HG03135 (cell line): ENCODE data around the gene HOXD4.

Experiments used
- ATAC-seq: cut with Tn5 transposase; IDR thresholded peaks from one replicate; pipeline ENCODE4 v1.9.1; 2021; ENCODE audit warnings: mild to moderate bottlenecking, moderate library complexity; ENCODE audit not compliant: unreplicated experiment

HOXD4 gene

DNA sequence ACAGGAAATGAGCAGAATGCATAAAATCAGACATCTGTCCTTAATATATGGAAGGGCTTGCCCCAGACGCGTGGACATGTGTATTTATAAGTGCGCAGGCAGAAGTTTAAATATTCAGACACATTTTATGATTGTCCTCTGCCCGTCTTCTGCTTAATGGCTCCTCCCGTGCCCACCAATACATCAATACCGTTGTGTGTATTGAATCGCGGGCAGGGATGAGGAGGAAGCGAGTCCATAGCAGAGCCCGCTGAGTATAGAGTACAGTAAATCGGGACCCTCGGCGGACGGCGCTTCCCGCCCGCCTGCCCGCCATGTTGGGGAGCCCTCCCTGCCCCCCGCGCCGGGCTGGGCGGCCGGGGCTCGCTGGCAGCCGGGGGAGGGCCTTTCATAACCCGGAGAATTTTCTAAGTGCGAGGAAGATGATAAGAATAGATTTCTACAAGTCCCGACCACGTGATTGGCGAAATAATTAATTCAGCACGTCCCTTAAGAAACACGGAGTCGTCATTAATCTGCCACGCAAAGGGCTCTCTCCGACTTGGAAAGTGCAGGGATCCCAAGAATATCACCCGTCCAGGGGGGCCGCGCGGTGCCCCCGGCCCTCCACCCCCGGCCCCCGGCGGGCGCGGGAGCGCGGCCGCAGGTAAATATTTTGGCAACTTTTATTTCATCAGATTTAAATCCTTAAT, 5.6 kb downstream of the HOXD4 start, which contains the start of gene HOXD3:
Gene HOXD3 (plus strand): TSS at position 501 of the 692 bp plus-strand sequence. CDS start 11,808 bp downstream, outside the sequence.
- no peak for ATAC-seq

DNA sequence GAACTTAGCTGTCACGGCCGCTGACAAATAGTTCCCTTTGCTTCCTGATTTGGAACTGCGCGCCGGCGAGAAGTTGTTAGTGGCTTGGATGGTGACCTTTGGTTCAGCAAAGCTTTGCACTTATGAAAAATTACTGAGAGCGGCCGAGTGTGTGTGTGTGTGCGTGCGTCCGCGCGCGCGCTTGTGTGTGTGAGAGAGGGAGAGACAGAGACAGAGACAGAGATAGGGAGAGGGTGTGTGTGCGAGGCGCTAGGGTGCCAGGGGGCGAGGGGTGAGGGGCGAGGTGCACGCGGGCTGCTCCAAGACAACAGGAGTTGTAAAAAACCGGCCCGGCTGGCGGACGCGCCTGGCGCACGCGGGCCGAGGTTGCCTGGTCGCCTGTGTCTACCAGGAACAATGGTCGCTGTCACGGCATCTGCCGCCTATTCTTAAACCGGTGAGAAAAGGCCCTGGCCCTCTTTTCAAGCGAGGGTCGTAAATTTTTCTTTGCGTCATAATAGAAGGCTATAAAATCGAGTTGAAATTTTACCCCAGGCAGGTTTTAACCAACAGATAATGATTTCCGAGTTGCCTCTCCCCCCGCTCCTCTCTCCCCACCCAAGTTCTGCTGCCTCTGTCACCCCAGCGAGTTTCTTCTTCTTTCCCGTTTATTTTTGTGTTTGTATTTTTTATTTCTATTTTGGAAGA, 6.3 kb downstream of the HOXD4 start:
- no peak for ATAC-seq

DNA sequence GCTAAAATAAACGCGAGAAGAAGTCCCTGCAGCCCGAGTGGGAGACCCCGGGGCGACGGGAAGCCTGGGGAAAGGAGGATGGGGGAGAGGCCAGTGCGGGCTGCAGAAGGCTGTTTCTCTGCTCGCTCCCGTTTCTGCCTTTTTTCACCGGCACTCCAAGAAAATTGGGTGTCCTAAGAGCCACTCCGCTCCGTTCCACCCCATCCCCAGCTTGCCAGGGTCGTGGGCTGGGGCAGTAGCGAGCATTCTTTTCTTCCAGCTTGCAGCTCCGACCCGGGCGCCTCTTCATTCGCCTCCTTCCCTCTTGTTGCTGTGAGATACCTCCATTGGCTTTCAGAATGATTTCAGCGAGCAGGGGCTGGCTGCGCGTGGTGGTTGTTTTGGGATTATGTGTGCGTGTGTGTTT, 6.8 kb downstream of the HOXD4 start:
- ATAC-seq = no peak

DNA sequence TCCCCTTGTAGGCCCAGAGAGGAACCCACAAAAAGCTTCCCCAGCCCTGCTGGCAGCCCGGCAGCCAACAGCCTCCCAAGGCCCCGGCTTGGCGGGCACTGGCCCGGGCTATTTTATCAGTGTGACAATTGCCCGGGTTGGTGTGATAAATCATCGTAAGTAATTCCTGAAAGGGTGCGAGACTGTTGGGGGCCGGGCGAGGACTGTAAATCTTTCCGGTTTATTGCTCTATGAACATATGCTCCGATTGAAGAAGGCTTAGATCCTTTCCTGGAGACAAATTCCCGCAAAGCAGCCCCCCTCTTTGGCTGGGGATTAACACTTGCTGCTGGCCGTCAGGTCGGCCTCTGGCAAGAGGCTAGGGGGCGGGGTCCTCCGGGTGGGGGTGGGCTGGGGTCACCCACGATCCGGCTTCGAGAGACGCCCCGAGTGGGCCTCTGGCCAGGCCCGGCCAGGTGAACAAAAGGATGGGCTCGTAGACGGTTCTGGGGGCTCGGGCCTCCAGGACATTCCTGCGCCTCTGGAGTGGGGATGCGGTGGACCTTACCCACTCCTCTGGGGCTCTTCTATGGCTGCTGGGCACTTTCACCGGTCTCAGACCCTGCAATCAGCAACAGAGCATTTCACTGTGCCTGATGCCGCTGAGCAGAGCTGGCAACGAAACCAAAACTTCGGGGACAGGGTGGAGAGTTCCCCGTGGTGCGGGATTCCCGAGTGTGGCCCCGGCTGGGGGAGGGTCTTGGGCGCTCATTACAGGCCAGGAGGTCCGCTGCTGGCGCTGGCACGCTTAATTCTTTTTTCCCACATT, 7.7 kb downstream of the HOXD4 start:
- no peak for ATAC-seq

DNA sequence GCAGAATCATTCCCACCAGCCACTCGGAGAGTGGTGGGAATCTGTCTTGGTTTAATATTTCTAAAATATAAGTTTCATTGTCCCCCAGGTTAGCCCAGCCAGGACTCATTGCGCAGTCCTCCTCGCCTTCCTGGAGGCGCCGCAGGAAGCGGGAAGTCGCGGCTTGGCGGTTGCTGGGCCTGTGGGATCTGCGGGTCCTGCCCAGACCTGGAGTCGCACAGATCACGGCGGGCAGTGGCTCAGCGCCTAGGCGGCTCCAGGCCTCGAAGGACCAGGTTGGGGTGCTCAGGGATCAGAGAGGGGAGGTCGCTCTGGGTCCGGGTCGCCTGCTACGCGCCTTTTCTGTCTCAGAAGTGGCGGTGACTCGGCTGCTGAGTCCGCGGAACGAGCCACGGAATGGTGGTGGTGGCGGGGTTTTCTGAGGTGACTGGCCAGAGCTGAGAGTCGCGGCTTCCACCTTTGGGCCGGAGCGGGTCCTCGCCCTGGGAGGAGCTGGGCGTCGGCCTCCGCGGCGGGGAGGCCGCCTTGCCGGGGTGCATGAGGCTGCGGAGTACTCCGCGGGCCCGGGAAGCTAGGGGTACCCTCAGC, 8.4 kb downstream of the HOXD4 start:
- no peak for ATAC-seq

DNA sequence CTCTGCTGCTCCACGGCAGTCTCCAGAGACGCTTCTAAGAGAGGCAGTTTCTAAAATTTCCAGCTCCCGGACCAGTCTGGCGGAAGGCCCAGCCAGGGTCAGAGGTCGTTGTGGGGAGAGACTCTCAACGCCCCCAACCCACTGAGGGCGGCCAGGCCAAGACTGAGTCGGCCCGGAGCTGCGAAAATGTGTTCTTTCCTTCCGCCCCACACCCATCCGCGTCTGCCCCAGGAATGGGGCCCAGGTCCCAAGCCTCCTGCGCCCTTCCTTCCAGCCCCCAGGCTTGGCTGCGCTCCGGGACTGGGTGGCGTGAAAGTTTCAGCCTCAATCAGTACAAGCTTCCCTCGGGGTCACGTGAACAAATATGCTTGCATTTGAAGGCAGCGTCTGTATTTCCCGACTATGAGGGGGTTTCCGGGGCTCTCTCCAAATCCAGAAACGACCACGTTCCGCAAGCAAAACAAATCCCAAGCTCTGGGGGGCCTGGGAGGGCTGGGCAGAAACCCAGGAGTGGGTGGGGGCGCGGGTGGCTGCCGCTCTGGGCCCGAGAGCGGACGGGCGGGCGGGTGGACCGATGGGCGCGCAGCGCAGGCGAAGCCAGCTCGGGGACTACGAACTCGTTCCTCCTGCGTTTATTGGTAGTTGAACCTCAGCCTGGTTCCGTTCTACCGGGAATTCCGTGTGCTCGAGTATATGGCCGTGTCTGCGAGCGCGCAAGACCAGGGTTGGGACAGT, 9.1 kb downstream of the HOXD4 start:
- no peak for ATAC-seq

DNA sequence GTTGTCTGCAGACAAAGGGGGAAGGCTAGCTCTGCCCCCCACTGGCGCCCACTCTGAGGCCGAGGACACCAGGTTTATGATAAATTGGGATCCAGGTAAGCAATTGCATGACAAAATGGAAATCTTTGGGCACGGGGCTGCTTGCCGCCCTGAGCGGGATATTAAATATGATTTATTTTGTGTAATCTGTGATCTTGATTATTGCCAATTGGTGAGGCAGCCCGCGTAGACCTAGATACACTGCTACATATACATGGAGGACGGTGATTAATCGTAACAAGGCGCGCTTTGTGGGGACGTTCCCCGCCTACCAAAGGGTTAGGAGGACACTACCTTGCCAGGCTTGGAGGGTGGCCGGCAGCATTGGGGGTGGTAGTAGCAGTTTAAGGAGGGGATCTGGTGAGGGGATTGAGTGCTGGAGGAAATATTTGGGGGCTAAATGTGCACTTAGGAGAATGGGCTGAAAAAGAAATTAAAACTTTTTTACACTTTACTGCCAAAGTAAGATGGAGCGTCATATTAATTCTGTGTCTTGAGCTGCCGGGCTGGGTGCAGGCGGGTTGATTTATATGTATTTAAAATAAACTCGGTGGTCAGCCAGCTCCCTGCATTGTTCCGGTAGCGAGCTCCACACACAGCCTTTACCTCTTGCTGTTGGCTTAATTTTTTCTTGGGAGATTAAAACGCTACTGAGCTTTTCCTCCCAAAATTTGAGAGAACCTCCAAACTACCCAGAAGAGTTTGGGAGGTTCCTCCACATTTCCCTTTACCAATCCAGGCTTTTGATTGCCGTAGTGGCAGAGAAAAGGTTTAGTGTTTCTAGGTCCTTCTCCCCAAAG, 9.9 kb downstream of the HOXD4 start:
- no peak for ATAC-seq

DNA sequence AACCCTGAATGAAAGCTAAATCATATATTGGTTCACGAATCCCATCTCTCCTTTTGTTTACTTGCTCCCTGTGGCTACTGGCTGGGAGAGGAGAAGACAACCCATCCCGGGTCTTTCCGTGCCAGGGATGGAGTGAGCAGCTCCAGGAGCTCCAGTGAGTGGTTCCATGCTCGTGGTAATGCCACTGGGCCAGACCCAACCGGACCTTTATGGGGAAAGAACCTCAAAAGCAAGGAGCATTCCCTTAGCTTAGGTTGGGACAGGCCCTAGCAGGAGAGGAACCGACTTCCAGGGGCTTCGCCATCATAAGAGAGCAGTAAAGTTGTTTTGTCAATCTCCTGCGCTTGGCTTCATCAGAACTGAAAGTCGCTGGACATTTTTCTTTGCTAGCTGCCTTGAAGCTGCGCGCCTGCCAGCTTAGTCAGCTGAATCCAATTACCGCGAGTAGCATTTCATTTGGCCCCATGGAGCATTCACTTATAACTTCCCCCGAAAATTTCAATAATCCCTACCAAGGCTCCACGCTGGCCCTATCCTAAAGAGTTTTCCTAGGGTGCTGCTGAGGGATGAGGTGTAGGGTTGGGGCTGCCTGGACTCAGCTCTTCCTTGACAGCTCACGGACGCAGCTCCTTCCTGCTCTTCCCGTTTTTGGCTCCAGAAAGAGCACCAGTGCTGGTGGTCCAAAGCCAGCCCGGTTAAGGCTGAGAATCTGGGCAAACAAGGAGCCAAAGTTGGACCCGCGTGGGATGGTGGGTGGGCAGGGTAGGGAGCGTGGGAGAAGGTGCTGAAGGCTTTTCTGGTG, 10.7 kb downstream of the HOXD4 start:
- ATAC-seq = no peak

DNA sequence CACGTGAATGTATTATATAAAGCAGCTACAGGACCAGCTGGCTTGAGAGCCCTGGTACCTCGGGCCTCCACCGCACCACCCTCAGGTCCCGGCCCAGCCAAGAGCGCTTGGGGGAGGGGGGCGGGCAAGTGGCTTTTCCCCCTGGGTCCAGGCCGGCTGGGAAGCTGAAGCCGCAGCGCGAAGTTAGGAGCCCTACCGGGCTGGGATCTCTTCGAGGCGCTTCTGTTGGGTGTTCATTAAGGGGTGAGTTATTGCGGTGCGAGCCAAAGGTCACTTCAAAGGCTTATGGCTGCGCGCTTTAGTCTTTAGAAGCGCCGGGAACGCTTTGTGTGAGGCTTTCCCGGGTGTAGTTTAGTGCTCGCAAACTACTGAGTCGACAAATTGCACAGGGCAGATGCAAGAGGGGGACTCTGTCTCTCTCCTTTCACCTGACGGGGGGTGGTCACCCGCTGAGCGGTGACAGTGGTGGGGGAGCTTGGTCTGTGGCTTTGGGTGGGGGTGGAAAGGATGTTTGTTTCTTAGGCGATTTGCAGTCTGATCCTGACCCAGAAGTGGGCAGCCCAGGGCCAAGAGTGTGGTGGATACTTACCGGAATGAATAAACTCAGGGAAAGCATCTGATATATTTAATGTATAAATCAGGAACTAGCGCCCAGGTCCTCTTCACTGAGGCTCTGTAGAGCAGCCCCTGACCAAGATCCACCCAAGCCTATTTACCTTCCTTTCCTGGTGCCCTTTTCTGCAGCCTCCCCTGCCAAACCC, 11.7 kb downstream of the HOXD4 start:
- ATAC-seq = no peak

DNA sequence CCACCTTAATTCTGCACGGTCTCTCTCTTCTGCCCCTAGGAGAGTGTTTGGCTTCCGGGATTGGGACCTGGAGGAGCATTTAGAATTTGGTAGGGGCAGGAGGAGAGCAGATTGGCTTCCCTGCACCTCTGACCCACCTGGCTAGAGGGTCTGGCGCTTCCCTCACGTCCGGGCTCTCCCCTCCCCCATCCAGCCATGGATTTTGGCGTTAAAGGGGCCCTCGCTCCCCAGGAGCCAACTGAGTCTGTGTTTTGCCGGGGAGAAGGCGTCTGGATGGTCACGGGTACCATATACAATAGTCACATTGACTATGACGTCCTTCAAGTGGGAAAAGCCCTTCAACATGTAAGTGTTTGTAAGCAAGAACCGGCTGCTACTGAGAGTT, 12.3 kb downstream of the HOXD4 start:
- no peak for ATAC-seq

DNA sequence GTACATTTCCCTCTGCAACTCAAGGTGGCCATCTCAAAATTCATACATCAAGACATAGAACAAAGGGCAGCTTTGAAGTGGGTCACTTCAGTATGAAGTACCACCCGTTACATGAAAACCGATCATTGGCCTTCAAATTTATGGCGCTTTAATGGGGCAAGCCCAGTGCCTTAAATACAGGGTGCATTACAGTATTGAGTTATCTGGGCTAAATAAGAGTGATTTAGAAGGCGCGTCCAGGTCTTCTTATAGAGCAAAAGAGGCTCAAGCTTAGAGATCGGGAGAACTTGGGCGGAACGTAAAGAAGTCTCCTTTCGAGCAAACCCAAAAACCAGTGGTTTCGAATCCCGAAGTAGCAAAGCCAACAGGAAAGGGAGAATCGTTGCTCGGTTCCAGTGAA, 12.9 kb downstream of the HOXD4 start:
- no peak for ATAC-seq

DNA sequence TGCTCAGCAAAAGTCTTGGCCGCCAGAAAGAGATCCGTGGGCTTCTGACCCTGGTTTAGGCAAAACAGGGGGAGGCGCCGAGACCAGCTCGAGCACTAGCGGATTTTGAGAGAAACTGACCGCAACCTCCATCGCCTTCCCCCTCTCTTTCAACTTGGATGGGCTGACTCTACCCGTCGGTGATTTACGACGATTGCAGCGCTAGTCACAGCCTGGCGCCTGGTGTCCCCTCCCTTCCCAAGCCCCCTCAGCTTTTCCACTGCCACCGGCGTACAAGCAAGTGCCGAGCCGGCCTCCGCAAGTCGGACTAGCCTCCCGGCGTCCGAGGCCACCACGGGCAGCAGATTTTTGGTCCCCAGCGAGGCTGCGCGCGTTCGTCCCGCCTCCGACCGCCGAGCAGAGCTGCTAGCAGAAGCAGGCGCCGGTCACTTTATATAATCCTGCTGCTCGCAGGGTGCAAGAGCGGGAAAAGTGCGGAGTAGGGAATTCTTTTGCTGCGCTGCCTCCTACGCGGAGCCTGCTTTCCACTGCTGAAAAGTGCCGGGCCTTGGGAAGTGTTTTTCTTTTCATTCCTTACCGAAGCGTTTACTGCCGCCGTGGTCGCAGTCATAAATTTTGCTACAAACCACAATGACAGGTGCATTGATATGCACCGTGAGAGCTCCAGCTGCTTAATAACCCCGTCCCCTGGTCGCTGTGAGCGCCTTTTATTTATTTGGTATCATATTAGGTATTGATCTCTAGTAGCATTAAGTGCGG, 13.4 kb downstream of the HOXD4 start:
- ATAC-seq = no peak

DNA sequence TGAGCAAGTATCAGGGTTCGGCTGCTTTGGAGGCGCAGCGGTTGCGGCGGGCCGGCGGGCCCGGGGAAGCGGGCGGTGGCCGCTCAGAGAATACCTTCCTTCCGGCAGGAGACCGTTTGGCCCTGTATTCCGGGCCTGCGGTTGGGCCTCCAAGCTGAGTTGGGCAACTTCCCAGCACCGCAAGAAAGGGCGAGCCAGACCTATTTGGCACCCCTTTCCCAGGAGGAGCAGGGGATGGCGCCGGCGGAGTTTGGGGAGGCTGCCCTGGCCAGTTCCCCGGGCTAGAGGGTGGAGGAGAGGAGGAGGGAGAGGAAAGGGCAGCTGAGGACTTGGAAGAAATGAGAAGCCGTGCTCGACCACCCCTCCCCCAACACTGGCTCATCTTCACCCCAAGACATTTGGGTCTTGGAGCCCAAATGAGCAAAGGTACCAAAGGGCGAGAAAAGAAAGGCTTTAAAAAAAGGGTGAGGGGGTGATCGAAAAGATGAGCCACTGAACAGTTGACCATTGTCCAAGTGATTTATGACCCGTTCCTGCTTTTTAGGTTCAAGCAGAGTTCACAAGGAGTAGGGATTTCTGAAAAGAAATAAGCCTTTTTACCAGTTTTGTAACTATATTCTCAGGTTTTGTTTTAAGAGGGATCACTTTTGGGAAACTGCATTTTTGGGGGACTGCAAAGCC, 14.2 kb downstream of the HOXD4 start:
- no peak for ATAC-seq

DNA sequence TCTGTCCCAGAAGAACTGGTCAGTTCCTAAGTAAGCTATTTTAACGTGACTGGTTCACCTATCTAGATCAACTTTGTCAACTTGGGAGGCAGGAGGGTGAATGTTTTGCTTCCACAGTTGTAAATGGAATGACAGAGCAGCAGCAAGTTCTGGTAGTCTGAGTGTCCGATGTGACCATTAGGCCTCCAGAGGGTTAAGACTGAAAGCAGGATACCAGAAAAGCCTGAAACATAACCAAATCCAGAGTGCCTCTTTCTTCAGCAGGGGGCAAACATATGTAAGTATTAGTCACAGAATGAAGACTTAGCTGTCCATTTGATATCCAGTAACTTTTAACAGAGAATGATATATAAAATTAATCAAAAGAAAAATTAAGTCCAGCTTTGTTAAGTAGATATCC, 14.9 kb downstream of the HOXD4 start:
- ATAC-seq = no peak

DNA sequence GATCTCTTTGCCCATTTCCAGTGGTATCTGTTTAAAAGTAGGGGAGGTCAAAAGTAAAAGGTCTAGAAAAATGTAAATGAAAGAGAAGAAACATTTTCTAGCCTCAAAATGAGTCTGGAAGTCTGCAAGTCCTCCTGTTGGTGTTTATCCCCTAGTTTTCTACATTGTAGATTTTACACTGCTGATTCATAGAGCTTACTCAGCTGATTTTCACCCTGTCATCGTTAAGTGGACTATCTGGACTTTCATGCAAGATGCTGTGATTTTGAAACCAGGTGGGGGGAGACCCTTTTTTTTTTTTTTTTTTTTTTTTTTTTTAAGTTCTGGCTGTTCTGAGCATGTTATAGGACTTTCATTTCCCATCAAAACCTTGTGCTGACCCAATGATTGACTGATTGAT, 16.0 kb downstream of the HOXD4 start:
- no peak for ATAC-seq

DNA sequence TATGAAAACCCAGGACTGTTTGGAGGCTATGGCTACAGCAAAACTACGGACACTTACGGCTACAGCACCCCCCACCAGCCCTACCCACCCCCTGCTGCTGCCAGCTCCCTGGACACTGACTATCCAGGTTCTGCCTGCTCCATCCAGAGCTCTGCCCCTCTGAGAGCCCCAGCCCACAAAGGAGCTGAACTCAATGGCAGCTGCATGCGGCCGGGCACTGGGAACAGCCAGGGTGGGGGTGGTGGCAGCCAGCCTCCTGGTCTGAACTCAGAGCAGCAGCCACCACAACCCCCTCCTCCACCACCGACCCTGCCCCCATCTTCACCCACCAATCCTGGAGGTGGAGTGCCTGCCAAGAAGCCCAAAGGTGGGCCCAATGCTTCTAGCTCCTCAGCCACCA, 17.8 kb downstream of the HOXD4 start:
- no peak for ATAC-seq

DNA sequence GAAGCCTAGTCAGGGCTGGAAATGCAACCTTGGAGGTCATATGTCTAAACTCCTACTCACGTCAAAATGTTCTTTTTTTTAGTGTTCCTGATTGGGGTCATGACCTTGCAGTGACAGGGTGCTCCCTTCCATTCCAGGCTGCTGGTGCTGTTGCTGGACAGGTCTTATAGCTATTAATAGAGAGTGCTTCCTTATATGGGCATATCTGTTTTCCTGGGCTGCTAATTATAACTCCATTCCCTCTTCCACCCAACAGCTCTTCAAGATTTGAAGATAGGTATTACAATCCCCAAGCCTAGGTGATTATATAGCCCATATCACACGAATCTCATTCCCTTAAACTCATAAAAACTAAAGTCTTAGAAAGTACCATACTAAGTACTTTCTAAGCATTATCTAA, 18.4 kb downstream of the HOXD4 start:
- ATAC-seq = no peak
